Left lung (tissue), 10 donors: ENCODE measurements around the gene TNFAIP8. TPM values are rescaled to one million over a fixed set of nuclear protein-coding genes. Genes with fewer than 3 reads are reported as not detected.

Experiments used
- ATAC-seq: fragments of 200-7000 bp; cut with Tn5 transposase; one replicate; pipeline ENCODE4 v1.9.1; 2020; ENCODE audit warnings: moderate library complexity
- DNase-seq, 4 donors: peaks; one replicate each; pipeline ENCODE4 v3.0.0-alpha.2; 2013 to 2020
- H3K27ac ChIP-seq, 2 donors: fragments of 200-600 bp; sonication (generic) in 1 of 2; one replicate each; pipeline versions ENCODE4 v1.5.0 to v1.8.0; 2020 to 2021
- H3K27me3 ChIP-seq, 2 donors: fragments of 200-600 bp; sonication (generic) in 1 of 2; one replicate each; pipeline versions ENCODE4 v1.5.0 to v1.8.0; 2020 to 2021
- H3K36me3 ChIP-seq, 2 donors: fragments of 200-600 bp; sonication (generic) in 1 of 2; one replicate each; pipeline versions ENCODE4 v1.5.0 to v1.8.0; 2020 to 2021
- H3K4me1 ChIP-seq, 2 donors: fragments of 200-600 bp; one replicate each; pipeline ENCODE4 v1.8.0; 2021
- H3K4me3 ChIP-seq, 2 donors: fragments of 200-600 bp; sonication (generic) in 1 of 2; one replicate each; pipeline versions ENCODE4 v1.5.0 to v1.8.0; 2020 to 2021; ENCODE audit warnings: mild to moderate bottlenecking in 1 of 2
- H3K9me3 ChIP-seq, 2 donors: fragments of 200-600 bp; sonication (generic) in 1 of 2; one replicate each; pipeline versions ENCODE4 v1.5.0 to v1.8.0; 2020 to 2021
- intact Hi-C, 2 donors: fragments of 100-400 bp; cut with DNase I; formaldehyde crosslinking; loops; one replicate each; pipeline versions ENCODE4 v1.11.2 to v1.14.2; 2022
- polyA plus RNA-seq, 6 donors: library from polyadenylated mRNA; unstranded; fragments of 120-200 nt; gene quantifications; one replicate each; pipeline ENCODE4 v1.2.1, GENCODE V29; 2013; ENCODE audit not compliant: insufficient read length in 6 of 6
- total RNA-seq, 2 donors: library from RNA; stranded (reverse); fragmentation: NEBNext Ultra II Directional; extraction: Animal tissue kit (Norgen Biotek cat#: 25700); gene quantifications; one replicate each; pipeline ENCODE4 v1.2.1, GENCODE V29; 2021
- TF ChIP-seq, protein P1 (sequence below), 2 donors: fragments of 200-600 bp; sonication (generic) in 1 of 2; IDR thresholded peaks; one replicate each; pipeline versions ENCODE4 v1.5.0 to v1.8.0; 2021; ENCODE audit warnings: antibody characterized with exemption in 2 of 2
- donor health status: DM: no; HTN: yes; CAD: no.
- donor health status: DM: no; HTN: no; CAD: no.

TNFAIP8 gene
- total and polyA plus RNA-seq, 8 donors: 15.6 to 31.6 (median 25.6) TPM

DNA sequence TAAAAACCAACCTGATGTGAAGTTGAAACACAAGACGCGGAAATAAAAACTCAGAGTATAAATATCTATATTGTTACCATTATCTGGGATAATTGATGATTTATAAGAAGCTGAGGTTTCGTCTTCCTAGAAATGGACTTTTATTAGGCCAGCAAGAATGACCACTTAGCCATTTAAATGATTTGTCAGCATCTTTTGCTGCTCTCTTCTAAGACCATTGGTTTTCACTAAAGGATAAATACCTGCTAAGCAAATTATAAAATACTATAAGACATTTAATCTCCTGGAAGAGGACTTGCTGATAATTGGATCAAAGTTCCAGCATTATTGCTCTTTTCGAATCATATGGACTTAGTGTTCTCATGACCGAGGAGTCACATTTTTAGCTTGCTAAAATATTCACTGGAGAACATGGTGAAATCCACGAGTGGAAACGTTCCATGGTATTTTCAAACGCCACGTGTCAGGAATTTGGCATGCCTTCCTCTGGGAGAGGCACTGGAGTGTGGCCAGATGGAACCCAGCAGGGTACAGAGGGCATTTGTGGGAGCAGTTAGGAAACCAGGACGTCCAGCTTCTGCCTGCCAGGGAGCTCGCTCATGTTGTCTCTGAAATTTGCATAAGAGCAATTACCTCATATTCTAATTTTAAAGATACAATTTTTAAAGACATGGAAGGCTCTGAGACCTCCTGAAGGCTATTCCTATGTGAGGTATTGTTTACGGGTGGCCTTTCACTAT lies 43.1 kb downstream of the TNFAIP8 start:
- Histone ChIP-seq H3K27me3 (no peaks in the 10 kb centered on the region), H3K27ac (peak overlapping the region in 1 of 2 donors; percentile 21), H3K4me3 (no peak overlapping the region), H3K9me3 (no peaks in the 10 kb centered on the region), H3K4me1 (peaks cover 0 to 48% of the 10 kb centered on the region in 2 donors), H3K36me3 (no peaks in the 10 kb centered on the region)
- DNase-seq (no peak), ATAC-seq (peak; percentile 57)
- intact Hi-C loops: no loop called here
- TF ChIP-seq, protein P1, sequence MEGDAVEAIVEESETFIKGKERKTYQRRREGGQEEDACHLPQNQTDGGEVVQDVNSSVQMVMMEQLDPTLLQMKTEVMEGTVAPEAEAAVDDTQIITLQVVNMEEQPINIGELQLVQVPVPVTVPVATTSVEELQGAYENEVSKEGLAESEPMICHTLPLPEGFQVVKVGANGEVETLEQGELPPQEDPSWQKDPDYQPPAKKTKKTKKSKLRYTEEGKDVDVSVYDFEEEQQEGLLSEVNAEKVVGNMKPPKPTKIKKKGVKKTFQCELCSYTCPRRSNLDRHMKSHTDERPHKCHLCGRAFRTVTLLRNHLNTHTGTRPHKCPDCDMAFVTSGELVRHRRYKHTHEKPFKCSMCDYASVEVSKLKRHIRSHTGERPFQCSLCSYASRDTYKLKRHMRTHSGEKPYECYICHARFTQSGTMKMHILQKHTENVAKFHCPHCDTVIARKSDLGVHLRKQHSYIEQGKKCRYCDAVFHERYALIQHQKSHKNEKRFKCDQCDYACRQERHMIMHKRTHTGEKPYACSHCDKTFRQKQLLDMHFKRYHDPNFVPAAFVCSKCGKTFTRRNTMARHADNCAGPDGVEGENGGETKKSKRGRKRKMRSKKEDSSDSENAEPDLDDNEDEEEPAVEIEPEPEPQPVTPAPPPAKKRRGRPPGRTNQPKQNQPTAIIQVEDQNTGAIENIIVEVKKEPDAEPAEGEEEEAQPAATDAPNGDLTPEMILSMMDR (IDR thresholded peaks at IDR 0.05): no peak

DNA sequence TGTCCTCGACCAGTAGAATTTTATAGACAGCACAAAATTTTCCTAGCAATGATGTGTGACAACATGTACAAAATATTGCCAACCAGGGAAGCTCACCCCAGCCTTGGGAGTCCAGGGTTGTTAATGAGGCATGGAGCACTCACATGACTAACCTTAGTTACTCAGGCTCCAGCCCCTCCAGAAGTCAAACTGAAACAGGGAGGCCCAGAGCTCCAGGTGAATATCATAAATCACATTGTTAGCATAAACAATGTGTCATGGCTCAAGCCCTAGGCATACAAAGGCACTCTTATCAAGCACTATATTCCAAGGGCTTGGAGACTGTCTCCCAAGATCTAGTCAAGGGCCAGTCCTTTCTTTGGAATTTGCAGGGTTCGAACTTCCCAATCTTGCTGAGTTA lies 44.4 kb downstream of the TNFAIP8 start:
- no peak for DNase-seq
- TF ChIP-seq, protein P1 (IDR thresholded peaks at IDR 0.05): no peak
- Histone ChIP-seq H3K4me1 (peaks cover 0 to 48% of the 10 kb centered on the region in 2 donors), H3K27ac (no peak overlapping the region), H3K4me3 (no peak overlapping the region), H3K9me3 (no peaks in the 10 kb centered on the region), H3K27me3 (no peaks in the 10 kb centered on the region), H3K36me3 (no peaks in the 10 kb centered on the region)
- no peak for ATAC-seq
- intact Hi-C loops: no loop called here

DNA sequence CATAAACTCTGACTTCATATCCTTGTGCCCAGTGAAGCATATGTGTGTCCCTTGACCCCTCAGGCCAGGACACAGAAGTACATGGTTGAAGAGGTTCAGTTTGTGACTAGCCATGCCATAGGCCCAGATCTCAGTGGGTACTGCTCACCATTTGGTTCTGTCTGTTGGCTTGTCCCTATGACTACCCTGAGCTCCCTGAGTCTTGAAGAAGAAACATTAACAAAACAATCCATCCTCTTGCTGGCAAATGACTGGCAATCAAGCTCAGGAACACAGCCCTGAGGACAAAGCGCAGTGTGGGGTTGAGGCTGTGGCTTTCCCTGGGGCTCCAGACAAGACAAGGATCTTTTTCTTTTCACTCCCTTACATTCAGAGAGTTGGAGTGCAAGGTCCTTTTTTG lies 46.3 kb downstream of the TNFAIP8 start:
- intact Hi-C loops: no loop called here
- H3K4me3 ChIP-seq: no peak overlapping the region
- DNase-seq (no peak), ATAC-seq (no peak)
- TF ChIP-seq, protein P1 (IDR thresholded peaks at IDR 0.05): no peak
- H3K4me1 ChIP-seq: peaks cover 0 to 35% of the 10 kb centered on the region in 2 donors
- H3K27me3 ChIP-seq: no peaks in the 10 kb centered on the region
- H3K27ac ChIP-seq: no peak overlapping the region
- no peaks in the 10 kb centered on the region for H3K36me3 ChIP-seq
- H3K9me3 ChIP-seq: no peaks in the 10 kb centered on the region

DNA sequence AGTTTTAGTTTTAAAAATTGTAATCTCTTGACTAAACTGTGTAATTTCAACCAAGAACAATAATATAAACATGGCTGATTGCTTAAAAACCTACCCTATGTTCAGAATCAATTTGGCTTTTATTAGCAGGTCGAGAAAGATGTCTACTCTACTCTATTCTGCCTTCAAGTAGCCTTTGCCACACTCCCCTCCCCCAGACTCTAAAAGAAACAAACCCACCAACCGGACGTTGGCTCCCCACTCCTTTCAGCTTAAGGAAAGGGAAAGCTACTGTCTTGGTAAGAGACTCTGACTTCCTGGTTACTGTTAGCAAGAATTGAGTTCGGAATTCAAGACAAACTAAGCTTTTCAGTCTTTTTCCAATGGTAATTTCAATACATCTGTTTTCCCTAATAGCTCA lies 46.7 kb downstream of the TNFAIP8 start:
- H3K4me1 ChIP-seq: peaks cover 0 to 30% of the 10 kb centered on the region in 2 donors
- intact Hi-C loops: no loop called here
- no peak overlapping the region for H3K27ac ChIP-seq
- TF ChIP-seq, protein P1 (IDR thresholded peaks at IDR 0.05): no peak
- H3K9me3 ChIP-seq: no peaks in the 10 kb centered on the region
- H3K27me3 ChIP-seq: no peaks in the 10 kb centered on the region
- ATAC-seq: no peak
- H3K4me3 ChIP-seq: no peak overlapping the region
- DNase-seq: no peak
- no peaks in the 10 kb centered on the region for H3K36me3 ChIP-seq

DNA sequence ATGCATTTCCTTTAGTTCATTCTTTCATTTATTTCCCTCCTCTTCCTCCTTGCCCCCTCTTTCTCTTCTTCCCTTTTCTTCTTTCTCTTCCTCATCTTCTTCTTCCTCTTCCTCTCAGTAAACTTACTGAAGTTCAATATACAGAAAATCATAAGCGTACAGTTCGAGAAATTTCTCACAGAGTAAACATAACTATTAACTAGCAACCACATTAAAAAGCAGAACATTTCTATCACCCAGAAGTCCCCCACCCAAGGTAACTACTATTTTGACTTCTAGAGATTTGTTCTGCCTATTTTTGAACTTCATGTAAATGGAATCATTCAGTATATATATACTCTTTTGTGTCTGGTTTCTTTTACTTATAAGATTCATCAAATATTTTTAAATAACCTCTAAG lies 48.2 kb downstream of the TNFAIP8 start:
- Histone ChIP-seq H3K9me3 (no peaks in the 10 kb centered on the region), H3K36me3 (no peaks in the 10 kb centered on the region), H3K27ac (no peak overlapping the region), H3K27me3 (no peaks in the 10 kb centered on the region), H3K4me3 (no peak overlapping the region), H3K4me1 (peaks cover 0 to 15% of the 10 kb centered on the region in 2 donors)
- ATAC-seq (no peak), DNase-seq (no peak)
- intact Hi-C loops: no loop called here
- TF ChIP-seq, protein P1 (IDR thresholded peaks at IDR 0.05): no peak
